HuH-7 (cell line): ENCODE results near the gene PLPP3.
A peak's percentile ranks its signal among the peaks of the same experiment; 100 is the strongest.
"Not testable (repeated sequence)": the region's sequence is repeated elsewhere in the genome, so short reads cannot be mapped to it uniquely, and the experiment has no call there.

Source experiments
- DNase-seq: peaks from one replicate; pipeline ENCODE4 v3.0.0; 2011; ENCODE audit warnings: low spot score

Gene PLPP3

DNA sequence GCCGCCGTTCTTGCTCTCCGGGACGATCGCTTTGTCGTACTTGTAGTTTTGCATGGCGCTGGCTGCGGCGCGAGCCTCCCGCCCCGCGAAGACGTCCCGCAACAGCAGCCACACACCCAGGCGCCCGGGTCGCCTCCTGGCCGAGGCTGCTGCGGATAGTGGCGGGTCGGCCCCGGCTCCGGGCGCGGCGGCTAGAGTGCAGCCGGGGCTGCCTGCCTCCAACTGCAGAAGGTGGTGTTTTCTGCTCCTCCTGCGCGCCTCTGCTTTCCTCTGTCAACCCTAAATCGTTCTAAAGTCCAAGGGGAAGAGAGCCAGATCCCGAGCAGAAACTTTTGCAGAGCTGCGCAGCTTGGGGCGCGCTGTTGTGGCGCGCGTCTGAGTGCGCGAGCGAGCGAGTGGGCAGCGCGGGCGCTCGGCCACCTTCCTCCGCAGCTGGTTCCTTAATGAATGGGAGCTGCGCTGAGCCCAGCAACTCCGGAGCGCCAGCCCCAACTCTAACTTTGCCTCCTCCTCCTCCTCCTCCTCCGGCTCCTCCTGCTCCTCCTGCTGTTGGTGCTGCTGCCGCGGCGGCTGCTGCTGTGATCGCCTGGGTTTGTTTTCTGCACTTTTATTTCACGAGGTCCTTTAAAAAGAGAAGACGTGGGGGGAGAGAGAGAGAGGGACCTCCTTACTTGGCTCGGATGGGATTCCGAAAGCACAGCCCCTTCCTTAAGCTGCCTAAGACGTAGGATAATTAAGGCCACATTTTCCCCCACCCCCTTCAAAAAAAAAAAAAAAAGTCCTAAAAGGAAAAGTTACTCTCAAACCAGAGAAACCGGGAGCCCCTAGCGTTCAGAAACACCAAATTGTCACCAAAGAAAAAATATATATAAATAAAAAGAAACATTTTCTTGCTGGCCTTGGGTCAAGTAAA, at the start of gene PLPP3:
PLPP3 (minus strand) TSS at position 601 of the 913 bp plus-strand sequence; CDS start at position 54, 547 bp downstream.
- peak; percentile 80 for DNase-seq

GRCh38 chr1:56627636-56628039, 48.3 kb upstream of the PLPP3 start:
- DNase-seq, result no peak

DNA sequence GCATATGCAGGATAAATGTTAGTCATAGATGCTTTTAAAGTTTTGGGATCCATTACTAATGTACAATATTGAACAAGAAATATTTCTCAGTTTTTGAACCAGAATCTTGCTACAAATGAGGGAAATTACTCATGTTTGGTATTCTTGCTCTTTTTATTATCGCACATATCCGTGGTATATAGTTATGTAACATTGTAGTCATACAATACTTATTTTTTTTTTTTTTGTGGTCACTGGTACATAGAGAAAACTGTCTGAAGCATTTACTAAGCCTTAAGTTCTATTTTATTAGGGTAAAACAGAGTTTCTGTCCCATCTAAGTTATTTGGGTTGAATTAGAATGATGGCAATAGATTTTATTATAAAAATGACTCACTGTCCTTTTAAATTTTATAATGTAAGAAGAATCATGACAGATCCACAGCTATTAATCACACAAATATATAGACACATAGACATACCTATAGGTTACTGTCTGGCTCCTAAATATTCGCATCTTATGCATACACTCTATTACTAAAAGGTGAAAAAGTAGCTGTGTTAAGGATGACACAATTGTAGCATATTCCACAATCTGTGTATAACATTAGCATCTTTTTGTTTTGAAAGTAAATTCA, 47.8 kb upstream of the PLPP3 start:
- DNase-seq, result no peak

DNA sequence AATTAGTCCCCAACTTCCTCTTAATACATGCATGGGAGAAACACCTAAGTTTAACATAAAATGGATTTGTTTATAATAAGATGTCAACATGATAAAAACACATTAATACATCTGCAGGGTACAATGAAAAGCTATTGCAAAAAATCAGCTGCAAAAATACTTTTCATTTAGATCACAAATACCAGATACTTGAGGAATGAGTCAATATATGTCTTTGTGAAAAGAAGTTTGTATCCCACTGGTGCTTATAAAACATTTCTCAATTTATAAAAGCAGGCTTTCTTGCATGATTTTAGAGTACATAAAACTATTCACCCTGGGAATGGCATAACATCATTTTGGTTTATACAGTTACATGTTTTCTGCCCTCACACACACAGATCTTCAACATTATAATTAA, 47.2 kb upstream of the PLPP3 start:
- no peak for DNase-seq

GRCh38 chr1:56625819-56626440, 46.6 kb upstream of the PLPP3 start:
- no peak for DNase-seq

DNA sequence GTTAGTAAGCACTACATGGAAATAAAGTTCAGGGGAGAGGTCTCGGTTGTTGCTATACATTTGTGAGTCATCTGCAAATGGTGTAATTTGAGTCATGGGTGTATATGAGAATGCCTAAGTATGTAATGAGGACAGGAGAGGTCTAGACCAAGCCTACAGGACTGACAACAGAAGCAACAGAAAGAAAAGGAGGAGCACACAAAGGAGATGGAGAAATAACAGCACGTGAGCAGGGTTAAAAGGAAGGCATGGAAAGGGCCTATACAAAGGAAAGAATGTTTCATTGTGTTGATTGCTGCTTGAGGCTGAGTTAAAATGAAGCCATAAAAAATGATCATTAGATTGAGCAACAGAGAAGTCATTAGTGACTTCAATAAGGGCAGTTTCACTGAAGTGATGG, 37.8 kb upstream of the PLPP3 start:
- no peak for DNase-seq

- not testable (repeated sequence) for DNase-seq
Observed at GRCh38 chr1:56610770-56611169, 31.4 kb upstream of the PLPP3 start.

DNA sequence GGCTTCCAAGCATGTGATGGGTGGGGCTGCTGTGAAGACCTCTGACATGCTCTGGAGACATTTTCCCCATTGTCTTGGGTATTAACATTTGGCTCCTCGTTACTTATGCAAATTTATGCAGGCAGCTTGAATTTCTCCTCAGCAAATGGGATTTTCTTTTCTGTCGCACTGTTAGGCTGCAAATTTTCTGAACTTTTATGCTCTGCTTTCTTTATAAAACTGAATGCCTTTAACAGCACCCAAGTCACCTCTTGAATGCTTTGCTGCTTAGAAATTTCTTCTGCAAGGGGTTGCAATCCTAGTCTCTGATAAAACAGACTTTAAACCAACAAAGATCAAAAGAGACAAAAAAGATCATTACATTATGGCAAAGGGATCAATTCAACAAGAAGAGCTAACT, 30.7 kb upstream of the PLPP3 start:
- not testable (repeated sequence) for DNase-seq

GRCh38 chr1:56595397-56596191, 16.2 kb upstream of the PLPP3 start:
- not testable (repeated sequence) for DNase-seq

- no peak for DNase-seq
Observed at GRCh38 chr1:56591909-56592308, 12.5 kb upstream of the PLPP3 start.

DNA sequence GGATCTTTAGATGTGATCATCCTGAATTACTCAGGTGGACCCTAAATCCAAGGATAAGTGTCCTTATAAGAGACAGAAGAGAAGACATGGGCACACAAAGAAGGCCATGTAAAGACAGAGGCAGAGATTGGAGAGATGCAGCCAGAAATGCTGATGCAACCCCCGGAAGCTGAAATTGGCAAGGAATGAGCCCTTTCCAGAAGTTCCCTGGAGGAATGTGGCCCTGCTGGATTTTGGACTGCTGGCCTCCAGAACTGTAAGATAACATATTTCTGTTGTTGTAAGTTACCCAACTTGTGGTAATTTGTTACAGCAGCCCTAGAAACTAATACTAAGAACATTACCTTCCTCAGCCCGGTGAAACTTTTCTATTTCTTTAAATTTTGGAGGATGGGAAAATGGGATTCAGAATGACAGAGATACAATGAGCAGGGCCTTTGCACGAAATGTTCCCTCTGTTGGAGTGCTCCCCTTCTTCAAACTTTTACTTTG, 11.2 kb upstream of the PLPP3 start:
- DNase-seq, result no peak

- DNase-seq, result no peak
Observed at GRCh38 chr1:56589369-56589768, 10.0 kb upstream of the PLPP3 start.

GRCh38 chr1:56586502-56586901, 7.1 kb upstream of the PLPP3 start:
- DNase-seq, result no peak

DNA sequence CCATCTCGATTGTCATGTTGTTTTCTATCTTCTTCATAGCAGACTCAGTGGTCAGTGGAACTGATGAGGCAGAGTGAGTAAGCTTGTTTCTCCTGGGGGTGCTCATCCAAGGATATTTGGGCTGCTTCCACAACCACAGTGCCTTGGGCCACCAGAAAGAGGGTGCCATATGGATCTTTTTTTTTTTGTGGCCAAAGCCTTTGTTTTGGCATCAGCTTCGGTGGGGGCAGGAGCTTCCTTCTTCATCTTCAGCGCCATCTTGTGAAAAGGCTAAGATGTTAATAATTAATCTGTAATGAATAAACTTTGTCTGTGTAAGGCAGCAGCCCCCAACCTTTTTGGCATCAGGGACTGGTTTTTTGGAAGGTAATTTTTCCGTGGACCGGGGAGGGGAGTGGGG, 6.6 kb upstream of the PLPP3 start:
- DNase-seq, result no peak

DNA sequence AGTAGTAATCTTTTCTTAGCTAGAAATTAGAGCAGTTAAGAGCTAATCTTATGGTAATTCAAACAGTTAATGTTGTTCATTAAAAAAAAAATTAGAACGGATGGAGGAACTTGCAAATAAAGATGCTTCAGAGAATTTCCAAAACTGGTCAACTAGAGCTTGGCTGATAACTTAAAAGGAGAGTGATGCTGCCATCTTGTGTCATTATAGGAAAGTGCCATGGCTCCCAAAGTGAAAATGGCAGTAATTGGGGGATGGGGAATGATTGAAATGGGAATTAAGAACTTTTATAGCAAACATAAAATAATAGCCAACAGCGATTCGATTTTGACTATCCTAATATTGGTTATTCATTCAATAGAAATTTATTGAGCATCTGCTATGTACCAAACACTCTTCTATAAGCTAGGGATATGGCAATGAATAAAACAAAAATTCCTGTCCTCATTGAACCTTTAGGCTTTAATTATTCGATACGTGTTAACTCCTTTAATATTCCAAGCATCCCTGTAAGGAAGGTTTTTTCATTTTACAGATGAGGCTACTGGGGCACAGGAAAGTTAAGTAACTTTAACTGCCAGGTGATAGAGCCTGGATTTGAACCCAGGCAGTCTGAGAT, 5.7 kb upstream of the PLPP3 start:
- DNase-seq, result peak; percentile 41

DNA sequence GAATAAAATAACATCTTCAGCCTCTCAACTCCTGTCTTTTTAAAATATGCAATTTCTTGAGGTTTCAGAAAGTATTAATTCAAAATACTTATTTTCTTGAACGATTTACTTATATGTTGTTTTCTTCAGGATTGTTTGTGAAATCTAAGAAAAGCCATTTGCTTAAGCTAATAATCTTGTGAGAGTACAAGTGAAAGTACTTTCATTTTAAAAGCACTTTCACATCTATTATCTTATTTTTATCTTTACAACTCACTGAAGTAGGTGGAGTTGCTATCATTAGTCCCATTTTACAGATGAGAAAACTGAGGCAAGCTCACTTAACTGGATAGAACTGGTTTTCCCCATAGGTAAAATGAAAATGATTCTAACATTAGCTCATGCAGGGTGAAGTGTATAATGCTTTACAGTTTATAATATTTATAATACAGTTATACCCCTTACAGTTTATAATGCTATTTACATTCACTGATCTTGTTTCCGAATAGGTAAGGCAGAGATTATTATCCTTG, 4.7 kb upstream of the PLPP3 start:
- DNase-seq, result no peak

- DNase-seq, result no peak
Observed at GRCh38 chr1:56580771-56581170, 1.4 kb upstream of the PLPP3 start.

- DNase-seq, result peak; percentile 45
Observed at GRCh38 chr1:56578138-56578962, 1.0 kb downstream of the PLPP3 start.

DNA sequence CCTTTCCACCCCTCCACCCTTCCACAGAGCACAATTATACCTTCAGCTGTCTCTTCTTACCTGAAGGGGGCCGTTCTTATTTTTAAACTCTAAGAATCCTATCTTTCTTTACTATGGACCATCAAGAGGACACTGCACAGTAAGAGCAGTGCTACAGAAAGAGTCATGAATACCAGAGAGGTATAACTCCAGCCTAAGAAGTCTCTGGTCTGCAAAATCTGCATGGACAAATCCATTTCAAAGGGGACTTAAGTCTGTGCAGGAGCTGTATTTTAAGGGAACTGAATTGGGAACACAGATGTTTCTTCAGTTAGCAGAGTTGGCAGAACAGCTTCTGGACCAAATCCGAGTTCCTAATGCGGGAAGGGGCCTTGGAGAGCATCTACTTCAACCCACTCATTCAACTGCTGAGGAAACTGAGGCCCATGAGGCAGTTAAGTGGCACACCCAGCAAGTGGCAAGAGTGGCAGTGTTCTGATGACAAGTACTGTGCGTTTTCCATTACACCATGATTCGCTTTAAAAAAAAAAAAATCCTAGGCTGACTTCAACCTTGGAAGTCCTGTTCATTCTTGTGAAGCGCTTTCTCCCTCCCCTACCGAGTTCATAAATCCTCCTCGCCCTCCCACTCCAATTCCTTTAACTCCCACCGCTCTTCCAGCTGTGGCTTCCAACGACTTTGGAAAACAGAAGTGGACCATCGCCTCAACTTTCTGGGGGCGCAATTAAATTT, 1.8 kb downstream of the PLPP3 start:
- DNase-seq, result no peak
